MM.1S (cell line): ENCODE data around the gene GLP1R.

ENCODE experiments used
- DNase-seq: peaks from one replicate; pipeline ENCODE4 v3.0.0-alpha.2; 2015
- H2AFZ ChIP-seq: fragments of 300-600 bp; sonication (generic); 2 replicates; pipeline ENCODE4 v1.6.0; 2016; ENCODE audit warnings: antibody characterized with exemption, low read length
- H3F3A ChIP-seq: fragments of 300-600 bp; sonication (generic); 2 replicates; pipeline ENCODE4 v1.6.1; 2016; ENCODE audit warnings: mild to moderate bottlenecking, antibody characterized with exemption, low read length, moderate library complexity, mixed read lengths; ENCODE audit not compliant: insufficient read depth
- H3K27ac ChIP-seq: fragments of 300-600 bp; sonication (generic); 2 replicates; pipeline ENCODE4 v1.5.1; 2016; ENCODE audit warnings: mild to moderate bottlenecking, low read length
- H3K27me3 ChIP-seq: fragments of 300-600 bp; sonication (generic); replicated peaks from 2 replicates; pipeline ENCODE4 v1.6.0; 2016; ENCODE audit warnings: low read length; ENCODE audit not compliant: insufficient read depth
- H3K36me3 ChIP-seq: fragments of 300-600 bp; sonication (generic); replicated peaks from 2 replicates; pipeline ENCODE4 v1.6.1; 2016; ENCODE audit warnings: mild to moderate bottlenecking, low read length, mixed read lengths; ENCODE audit not compliant: insufficient read depth
- H3K4me1 ChIP-seq: fragments of 300-600 bp; sonication (generic); 2 replicates; pipeline ENCODE4 v1.6.1; 2016; ENCODE audit warnings: low read length, mixed read lengths
- H3K4me2 ChIP-seq: fragments of 300-600 bp; sonication (generic); 2 replicates; pipeline ENCODE4 v1.6.0; 2016; ENCODE audit warnings: low read depth, low read length
- H3K4me3 ChIP-seq: fragments of 300-600 bp; sonication (generic); 2 replicates; pipeline ENCODE4 v1.5.1; 2016; ENCODE audit warnings: low read length, mixed read lengths
- H3K79me2 ChIP-seq: fragments of 300-600 bp; sonication (generic); 2 replicates; pipeline ENCODE4 v1.6.1; 2016; ENCODE audit warnings: mixed run types, low read length, mixed read lengths
- H3K9ac ChIP-seq: fragments of 300-600 bp; sonication (generic); 2 replicates; pipeline ENCODE4 v1.6.1; 2016; ENCODE audit warnings: low read length, mixed read lengths
- H3K9me2 ChIP-seq: fragments of 300-600 bp; sonication (generic); replicated peaks from 2 replicates; pipeline ENCODE4 v1.6.1; 2016; ENCODE audit warnings: mild to moderate bottlenecking, low read length, mixed read lengths; ENCODE audit not compliant: insufficient read depth
- H3K9me3 ChIP-seq: fragments of 300-600 bp; sonication (generic); replicated peaks from 2 replicates; pipeline ENCODE4 v1.6.1; 2016; ENCODE audit warnings: mild to moderate bottlenecking, low read length, mixed read lengths; ENCODE audit not compliant: insufficient read depth
- H4K20me1 ChIP-seq: fragments of 300-600 bp; sonication (generic); 2 replicates; pipeline ENCODE4 v1.6.1; 2016; ENCODE audit warnings: mild to moderate bottlenecking, low read length, moderate library complexity, mixed read lengths; ENCODE audit not compliant: insufficient read depth
- EZH2 ChIP-seq: fragments of 300-600 bp; sonication (generic); optimal IDR thresholded peaks from 2 replicates; pipeline ENCODE3; 2017; ENCODE audit warnings: low read depth, mild to moderate bottlenecking, antibody characterized with exemption, low read length, mixed read lengths
- EZH2phosphoT487 ChIP-seq: fragments of 300-600 bp; sonication (generic); IDR thresholded peaks from 2 replicates; pipeline ENCODE4 v1.6.1; 2018; ENCODE audit warnings: antibody characterized with exemption, low read length
- TF ChIP-seq, protein P1 (sequence below): fragments of 300-600 bp; sonication (generic); IDR thresholded peaks from 2 replicates; pipeline ENCODE4 v1.5.1; 2016; ENCODE audit warnings: antibody characterized with exemption, low read length, mixed read lengths

GLP1R gene

DNA sequence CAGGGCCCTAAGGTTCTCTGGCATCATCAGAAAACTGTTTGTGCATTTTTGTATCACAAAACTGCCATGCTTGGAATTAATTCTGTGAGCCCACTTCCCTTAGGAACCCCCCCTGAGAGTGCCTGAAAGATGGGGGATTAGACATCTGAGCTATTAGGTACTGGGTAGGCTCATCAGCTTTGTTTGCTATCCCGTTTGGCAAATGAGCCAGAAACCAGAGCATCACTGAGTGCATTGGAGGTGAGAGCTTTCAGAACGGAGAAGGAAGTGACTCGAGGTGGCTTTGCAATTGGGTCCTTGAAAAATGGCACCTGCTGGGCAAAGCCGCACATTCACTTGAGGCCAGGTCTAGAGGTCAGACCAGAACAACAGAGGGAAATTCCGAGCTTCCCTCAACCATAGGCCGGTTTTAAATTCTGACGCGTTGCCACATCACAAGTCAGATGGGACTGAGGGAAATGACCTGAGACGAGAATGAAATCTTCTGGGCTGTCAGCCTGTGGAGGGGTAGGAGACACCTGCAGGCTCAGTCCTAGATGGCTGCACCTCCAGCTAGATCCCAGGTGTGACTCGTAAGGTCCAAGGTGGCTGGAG lies 8.4 kb upstream of the GLP1R start:
- no peaks in the 10 kb centered on the region for H3K9me2 ChIP-seq
- no peak overlapping the region for H2AFZ ChIP-seq
- H3K27ac ChIP-seq = no peak overlapping the region
- no peak for TF ChIP-seq EZH2phosphoT487
- no peak for TF ChIP-seq EZH2
- TF ChIP-seq, protein P1, sequence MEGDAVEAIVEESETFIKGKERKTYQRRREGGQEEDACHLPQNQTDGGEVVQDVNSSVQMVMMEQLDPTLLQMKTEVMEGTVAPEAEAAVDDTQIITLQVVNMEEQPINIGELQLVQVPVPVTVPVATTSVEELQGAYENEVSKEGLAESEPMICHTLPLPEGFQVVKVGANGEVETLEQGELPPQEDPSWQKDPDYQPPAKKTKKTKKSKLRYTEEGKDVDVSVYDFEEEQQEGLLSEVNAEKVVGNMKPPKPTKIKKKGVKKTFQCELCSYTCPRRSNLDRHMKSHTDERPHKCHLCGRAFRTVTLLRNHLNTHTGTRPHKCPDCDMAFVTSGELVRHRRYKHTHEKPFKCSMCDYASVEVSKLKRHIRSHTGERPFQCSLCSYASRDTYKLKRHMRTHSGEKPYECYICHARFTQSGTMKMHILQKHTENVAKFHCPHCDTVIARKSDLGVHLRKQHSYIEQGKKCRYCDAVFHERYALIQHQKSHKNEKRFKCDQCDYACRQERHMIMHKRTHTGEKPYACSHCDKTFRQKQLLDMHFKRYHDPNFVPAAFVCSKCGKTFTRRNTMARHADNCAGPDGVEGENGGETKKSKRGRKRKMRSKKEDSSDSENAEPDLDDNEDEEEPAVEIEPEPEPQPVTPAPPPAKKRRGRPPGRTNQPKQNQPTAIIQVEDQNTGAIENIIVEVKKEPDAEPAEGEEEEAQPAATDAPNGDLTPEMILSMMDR = no peak
- H3K27me3 ChIP-seq = no peaks in the 10 kb centered on the region
- no peak overlapping the region for H3K9ac ChIP-seq
- no peak overlapping the region for H3K4me2 ChIP-seq
- H4K20me1 ChIP-seq = no peaks in the 10 kb centered on the region
- no peak overlapping the region for H3K4me3 ChIP-seq
- no peaks in the 10 kb centered on the region for H3F3A ChIP-seq
- no peaks in the 10 kb centered on the region for H3K36me3 ChIP-seq
- no peak for DNase-seq
- no peaks in the 10 kb centered on the region for H3K79me2 ChIP-seq
- no peaks in the 10 kb centered on the region for H3K4me1 ChIP-seq
- no peaks in the 10 kb centered on the region for H3K9me3 ChIP-seq

DNA sequence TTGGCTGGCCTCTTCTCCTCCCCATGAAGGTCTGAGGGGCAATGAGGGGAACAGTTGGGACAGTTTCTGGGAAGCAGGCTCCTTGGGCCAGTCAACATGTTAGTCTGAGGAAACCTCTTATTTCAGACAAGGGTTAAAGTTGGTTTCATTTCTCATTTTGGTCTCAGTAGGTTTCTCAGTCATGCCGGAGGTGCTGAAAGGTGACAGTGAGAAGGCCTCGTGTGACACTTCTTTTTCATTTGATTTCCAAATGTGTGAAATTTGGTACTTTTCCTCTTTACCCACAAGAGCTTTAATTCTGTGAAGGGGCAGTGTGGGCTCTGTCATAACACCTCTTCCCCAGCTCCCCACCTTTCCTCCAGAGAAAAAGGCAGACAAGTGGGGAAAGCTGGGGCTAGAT lies 7.5 kb upstream of the GLP1R start:
- no peaks in the 10 kb centered on the region for H3K36me3 ChIP-seq
- H3K9me3 ChIP-seq = no peaks in the 10 kb centered on the region
- H3K4me2 ChIP-seq = no peak overlapping the region
- TF ChIP-seq EZH2phosphoT487 (no peak), EZH2 (no peak)
- TF ChIP-seq, protein P1 = no peak
- no peak overlapping the region for H2AFZ ChIP-seq
- H3F3A ChIP-seq = no peaks in the 10 kb centered on the region
- no peaks in the 10 kb centered on the region for H3K27me3 ChIP-seq
- H3K27ac ChIP-seq = no peak overlapping the region
- no peak for DNase-seq
- H3K79me2 ChIP-seq = no peaks in the 10 kb centered on the region
- H4K20me1 ChIP-seq = no peaks in the 10 kb centered on the region
- no peaks in the 10 kb centered on the region for H3K9me2 ChIP-seq
- H3K4me1 ChIP-seq = no peaks in the 10 kb centered on the region
- H3K4me3 ChIP-seq = no peak overlapping the region
- H3K9ac ChIP-seq = no peak overlapping the region

DNA sequence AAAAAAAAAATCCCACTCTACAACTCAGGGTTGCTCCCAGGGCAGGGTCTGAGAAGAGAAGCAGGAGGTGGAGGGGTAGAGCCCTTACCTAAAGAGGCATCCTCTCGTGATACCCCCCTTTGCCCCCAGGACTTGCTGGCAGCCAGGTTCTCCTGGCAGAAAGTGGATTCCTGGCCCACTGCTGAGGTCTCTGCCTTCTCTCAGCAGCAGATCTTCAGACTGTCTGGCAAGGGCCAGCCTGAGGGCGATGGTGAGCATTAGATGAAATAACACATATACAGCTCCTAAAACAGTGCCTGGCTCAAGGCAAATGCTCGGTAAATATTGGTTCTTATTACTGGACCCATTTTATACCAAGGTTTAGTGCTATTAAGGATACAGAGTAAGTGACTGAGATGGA lies 4.8 kb upstream of the GLP1R start:
- H3K4me1 ChIP-seq = no peaks in the 10 kb centered on the region
- no peaks in the 10 kb centered on the region for H3K79me2 ChIP-seq
- H3K4me3 ChIP-seq = no peak overlapping the region
- H3K27me3 ChIP-seq = peaks cover under 1% of the 10 kb centered on the region; the same call in 1 of the 2 replicates
- no peak overlapping the region for H2AFZ ChIP-seq
- H3K9me3 ChIP-seq = no peaks in the 10 kb centered on the region
- no peaks in the 10 kb centered on the region for H4K20me1 ChIP-seq
- no peak for DNase-seq
- no peaks in the 10 kb centered on the region for H3K9me2 ChIP-seq
- no peaks in the 10 kb centered on the region for H3K36me3 ChIP-seq
- TF ChIP-seq EZH2 (no peak), EZH2phosphoT487 (no peak)
- TF ChIP-seq, protein P1 = no peak
- H3K9ac ChIP-seq = no peak overlapping the region
- no peaks in the 10 kb centered on the region for H3F3A ChIP-seq
- H3K27ac ChIP-seq = no peak overlapping the region
- no peak overlapping the region for H3K4me2 ChIP-seq
